Measurements from ENCODE around the gene SUPT6H. TPM values are rescaled to one million over a fixed set of nuclear protein-coding genes. Genes with fewer than 3 reads are reported as not detected.

Gene SUPT6H
- total RNA-seq, 4 donors from 2014 or later, result 48.7 to 87.3 (median 71.9) TPM

DNA sequence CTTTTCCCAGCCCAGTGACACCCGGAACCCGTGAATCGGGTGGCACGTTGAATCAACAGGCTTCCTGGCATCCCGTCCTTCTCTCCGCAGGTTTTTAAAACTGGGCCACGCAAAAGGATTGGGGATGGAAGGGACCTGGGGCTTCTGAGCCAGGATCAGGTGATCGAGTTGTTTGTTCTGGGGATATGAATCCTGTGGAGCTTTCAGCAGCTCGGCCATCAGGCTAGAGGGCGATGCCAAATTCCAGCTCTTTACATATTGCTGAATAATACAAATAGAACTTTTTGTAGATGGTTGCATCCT is 473 bp downstream of the SUPT6H start:
- H3K36me3 ChIP-seq, result peaks cover 0 to 47% of the 10 kb centered on the region in 2 donors
- H3K4me3 ChIP-seq, result peak overlapping the region; percentile 78 to 80
- no peak for TF ChIP-seq EP300 (IDR thresholded peaks at IDR 0.05)
- TF ChIP-seq, protein P1, sequence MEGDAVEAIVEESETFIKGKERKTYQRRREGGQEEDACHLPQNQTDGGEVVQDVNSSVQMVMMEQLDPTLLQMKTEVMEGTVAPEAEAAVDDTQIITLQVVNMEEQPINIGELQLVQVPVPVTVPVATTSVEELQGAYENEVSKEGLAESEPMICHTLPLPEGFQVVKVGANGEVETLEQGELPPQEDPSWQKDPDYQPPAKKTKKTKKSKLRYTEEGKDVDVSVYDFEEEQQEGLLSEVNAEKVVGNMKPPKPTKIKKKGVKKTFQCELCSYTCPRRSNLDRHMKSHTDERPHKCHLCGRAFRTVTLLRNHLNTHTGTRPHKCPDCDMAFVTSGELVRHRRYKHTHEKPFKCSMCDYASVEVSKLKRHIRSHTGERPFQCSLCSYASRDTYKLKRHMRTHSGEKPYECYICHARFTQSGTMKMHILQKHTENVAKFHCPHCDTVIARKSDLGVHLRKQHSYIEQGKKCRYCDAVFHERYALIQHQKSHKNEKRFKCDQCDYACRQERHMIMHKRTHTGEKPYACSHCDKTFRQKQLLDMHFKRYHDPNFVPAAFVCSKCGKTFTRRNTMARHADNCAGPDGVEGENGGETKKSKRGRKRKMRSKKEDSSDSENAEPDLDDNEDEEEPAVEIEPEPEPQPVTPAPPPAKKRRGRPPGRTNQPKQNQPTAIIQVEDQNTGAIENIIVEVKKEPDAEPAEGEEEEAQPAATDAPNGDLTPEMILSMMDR (IDR thresholded peaks at IDR 0.05), result peak in 1 of 4 experiments; percentile 4
- peak overlapping the region; percentile 83 to 99 (median 97) for H3K27ac ChIP-seq
- H3K27me3 ChIP-seq, result no peaks in the 10 kb centered on the region
- H3K9me3 ChIP-seq, result no peaks in the 10 kb centered on the region
- WGBS, 2 donors (ENCODE audit: low coverage in 1 of 2), result 0% methylated on average over 10 of the region's 10 CpGs; no CpG with 5 or more reads in 1 of the 2 donors
- H3K4me1 ChIP-seq, result peaks cover 6 to 67% (median 23%) of the 10 kb centered on the region in 3 donors
- no peak for ATAC-seq

DNA sequence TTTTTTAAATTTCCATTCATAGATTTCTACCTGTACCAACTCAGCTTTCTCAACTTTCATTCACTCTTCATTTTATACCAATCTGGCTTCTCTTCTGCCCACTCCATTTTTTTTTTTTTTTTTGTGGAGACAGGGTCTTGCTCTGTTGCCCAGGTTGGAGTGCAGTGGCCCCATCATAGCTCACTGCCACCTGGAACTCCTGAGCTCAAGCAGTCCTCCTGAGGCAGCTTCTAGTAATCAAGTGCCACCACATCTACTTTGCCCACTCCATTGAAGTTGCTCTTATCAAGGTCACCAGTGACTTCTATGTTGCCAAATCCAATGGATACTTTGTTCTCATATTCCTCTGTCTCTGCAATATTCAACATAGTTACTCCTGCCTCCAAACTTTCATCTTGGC is 1.7 kb downstream of the SUPT6H start:
- TF ChIP-seq, protein P1 (IDR thresholded peaks at IDR 0.05), result no peak
- TF ChIP-seq POLR2A (IDR thresholded peaks at IDR 0.05) (no peak), EP300 (IDR thresholded peaks at IDR 0.05) (no peak), POLR2AphosphoS5 (IDR thresholded peaks at IDR 0.05) (no peak)
- H3K27ac ChIP-seq, result peak overlapping the region in 2 of 4 donors; percentile 97 to 99

DNA sequence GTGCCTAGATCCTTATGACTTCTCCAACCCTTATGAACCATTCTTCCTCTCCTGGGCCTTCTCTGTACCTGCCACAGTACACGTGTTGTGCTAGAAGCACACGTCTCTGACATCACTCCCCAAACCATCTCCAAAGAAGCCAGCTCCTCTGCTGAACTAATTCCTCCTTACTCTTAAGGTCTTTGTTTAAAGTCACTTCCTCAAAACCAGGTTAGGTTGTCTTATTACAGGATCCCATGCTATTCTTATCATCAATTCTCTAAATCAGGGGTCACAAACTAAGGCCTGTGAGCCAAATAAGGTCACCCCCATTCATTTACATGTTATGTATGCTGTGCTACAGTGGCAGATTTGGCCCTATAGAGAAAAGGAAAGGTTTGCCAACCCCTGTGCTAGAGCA is 4.0 kb downstream of the SUPT6H start:
- H3K36me3 ChIP-seq, result peaks cover 0 to 54% of the 10 kb centered on the region in 2 donors
- H3K4me3 ChIP-seq, result no peak overlapping the region
- no peak for ATAC-seq
- H3K4me1 ChIP-seq, result peaks cover 6 to 70% (median 16%) of the 10 kb centered on the region in 3 donors
- H3K27me3 ChIP-seq, result no peaks in the 10 kb centered on the region
- H3K9me3 ChIP-seq, result no peaks in the 10 kb centered on the region
- TF ChIP-seq, protein P1 (IDR thresholded peaks at IDR 0.05), result no peak
- no peak for TF ChIP-seq EP300 (IDR thresholded peaks at IDR 0.05)
- no peak for TF ChIP-seq POLR2A (IDR thresholded peaks at IDR 0.05)
- no peak for TF ChIP-seq POLR2AphosphoS5 (IDR thresholded peaks at IDR 0.05)
- H3K27ac ChIP-seq, result no peak overlapping the region
- WGBS, 2 donors (ENCODE audit: low coverage in 1 of 2), result 60 to 74% methylated on average over 1 to 2 of the region's 2 CpGs

More for the DNA sequence above, 1.7 kb downstream of the SUPT6H start:
- ATAC-seq, result no peak
- H3K4me1 ChIP-seq, result peaks cover 6 to 79% (median 23%) of the 10 kb centered on the region in 3 donors
- peak overlapping the region in 1 of 2 donors; percentile 78 for H3K4me3 ChIP-seq
- no peaks in the 10 kb centered on the region for H3K27me3 ChIP-seq
- H3K36me3 ChIP-seq, result peaks cover 0 to 47% of the 10 kb centered on the region in 2 donors
- no peaks in the 10 kb centered on the region for H3K9me3 ChIP-seq

DNA sequence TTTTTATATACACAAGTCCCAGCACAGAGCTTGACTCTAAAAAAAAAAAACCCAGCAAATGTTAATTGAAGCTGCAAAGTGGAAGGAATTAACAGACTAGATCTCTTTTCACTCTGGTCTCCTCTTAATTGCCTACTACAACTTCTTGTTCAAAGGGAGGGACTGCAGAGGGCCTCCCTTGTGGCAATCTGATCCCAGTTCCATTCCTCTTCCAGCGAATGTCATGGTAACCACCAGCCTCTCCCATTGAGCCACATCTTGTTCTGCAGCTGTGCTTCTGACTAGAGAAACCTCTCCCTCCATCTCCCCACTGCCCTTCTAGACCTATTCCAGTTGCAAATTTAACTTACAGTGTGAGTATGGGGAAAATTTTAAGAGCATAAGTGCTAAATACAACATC is 5.9 kb downstream of the SUPT6H start:
- Histone ChIP-seq H3K27ac (no peak overlapping the region), H3K9me3 (no peaks in the 10 kb centered on the region), H3K4me1 (peaks cover 6 to 61% (median 14%) of the 10 kb centered on the region in 3 donors), H3K27me3 (no peaks in the 10 kb centered on the region), H3K4me3 (no peak overlapping the region), H3K36me3 (peaks cover 0 to 73% of the 10 kb centered on the region in 2 donors)
- 67 to 80% methylated on average over 1 of the region's 1 CpG for WGBS, 2 donors (ENCODE audit: low coverage in 1 of 2)
- TF ChIP-seq EP300 (IDR thresholded peaks at IDR 0.05), result no peak
- TF ChIP-seq POLR2A (IDR thresholded peaks at IDR 0.05), result no peak
- no peak for TF ChIP-seq POLR2AphosphoS5 (IDR thresholded peaks at IDR 0.05)
- TF ChIP-seq, protein P1 (IDR thresholded peaks at IDR 0.05), result no peak
- no peak for ATAC-seq

DNA sequence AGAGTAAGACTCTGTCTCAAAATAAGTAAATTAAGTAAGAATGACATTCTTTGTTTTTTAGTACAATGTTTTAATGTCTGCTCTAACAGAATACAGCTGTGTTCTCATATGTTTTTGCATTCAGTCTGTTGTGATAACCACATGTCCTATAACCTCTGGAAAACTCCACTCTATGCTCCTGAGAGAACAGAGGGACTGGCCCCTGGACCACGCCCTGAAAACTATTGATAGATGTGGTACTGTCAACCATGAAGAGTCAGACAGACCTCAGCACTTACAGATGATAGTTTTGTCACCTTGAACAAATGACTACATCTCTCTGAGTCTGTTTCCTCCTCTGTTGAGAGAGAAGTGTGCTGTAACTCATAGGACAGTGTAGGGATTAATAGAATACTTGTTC is 7.9 kb downstream of the SUPT6H start:
- no peaks in the 10 kb centered on the region for H3K9me3 ChIP-seq
- no peak for ATAC-seq
- H3K36me3 ChIP-seq, result peaks cover 0 to 92% of the 10 kb centered on the region in 2 donors
- H3K4me3 ChIP-seq, result no peak overlapping the region
- H3K27ac ChIP-seq, result no peak overlapping the region
- TF ChIP-seq POLR2AphosphoS5 (IDR thresholded peaks at IDR 0.05) (no peak), EP300 (IDR thresholded peaks at IDR 0.05) (no peak), POLR2A (IDR thresholded peaks at IDR 0.05) (no peak)
- TF ChIP-seq, protein P1 (IDR thresholded peaks at IDR 0.05), result no peak
- H3K4me1 ChIP-seq, result peaks cover 0 to 41% (median 4%) of the 10 kb centered on the region in 3 donors
- no peaks in the 10 kb centered on the region for H3K27me3 ChIP-seq
- 86 to 100% methylated on average over 1 of the region's 1 CpG for WGBS, 2 donors (ENCODE audit: low coverage in 1 of 2)
